Duodenal mucosa (tissue), 2 donors: ENCODE measurements around the gene MPG.

Source experiments
- H3K27ac ChIP-seq: one replicate; pipeline ENCODE4 v1.7.0; 2013; ENCODE audit warnings: low read depth, low read length
- H3K27me3 ChIP-seq, 2 donors: one replicate each; pipeline ENCODE4 v1.7.0; 2013; ENCODE audit warnings: low read length in 2 of 2, control low read depth in 1 of 2; ENCODE audit not compliant: insufficient read depth in 2 of 2, control insufficient read depth in 1 of 2
- H3K36me3 ChIP-seq, 2 donors: one replicate each; pipeline ENCODE4 v1.7.0; 2013; ENCODE audit warnings: low read length in 2 of 2, control low read depth in 1 of 2; ENCODE audit not compliant: insufficient read depth in 2 of 2, control insufficient read depth in 1 of 2
- H3K4me1 ChIP-seq, 2 donors: one replicate each; pipeline ENCODE4 v1.7.0; 2013; ENCODE audit warnings: low read length in 2 of 2, control low read depth in 1 of 2; ENCODE audit not compliant: insufficient read depth in 2 of 2, control insufficient read depth in 1 of 2
- H3K4me3 ChIP-seq, 2 donors: one replicate each; pipeline ENCODE4 v1.7.0; 2013; ENCODE audit warnings: low read length in 2 of 2, low read depth in 1 of 2
- H3K9ac ChIP-seq, 2 donors: one replicate each; pipeline ENCODE4 v1.7.0; 2013; ENCODE audit warnings: low read length in 2 of 2, low read depth in 1 of 2
- H3K9me3 ChIP-seq, 2 donors: one replicate each; pipeline ENCODE4 v1.7.0; 2013; ENCODE audit warnings: low read length in 2 of 2, control low read depth in 1 of 2; ENCODE audit not compliant: control insufficient read depth in 1 of 2

Gene MPG

DNA sequence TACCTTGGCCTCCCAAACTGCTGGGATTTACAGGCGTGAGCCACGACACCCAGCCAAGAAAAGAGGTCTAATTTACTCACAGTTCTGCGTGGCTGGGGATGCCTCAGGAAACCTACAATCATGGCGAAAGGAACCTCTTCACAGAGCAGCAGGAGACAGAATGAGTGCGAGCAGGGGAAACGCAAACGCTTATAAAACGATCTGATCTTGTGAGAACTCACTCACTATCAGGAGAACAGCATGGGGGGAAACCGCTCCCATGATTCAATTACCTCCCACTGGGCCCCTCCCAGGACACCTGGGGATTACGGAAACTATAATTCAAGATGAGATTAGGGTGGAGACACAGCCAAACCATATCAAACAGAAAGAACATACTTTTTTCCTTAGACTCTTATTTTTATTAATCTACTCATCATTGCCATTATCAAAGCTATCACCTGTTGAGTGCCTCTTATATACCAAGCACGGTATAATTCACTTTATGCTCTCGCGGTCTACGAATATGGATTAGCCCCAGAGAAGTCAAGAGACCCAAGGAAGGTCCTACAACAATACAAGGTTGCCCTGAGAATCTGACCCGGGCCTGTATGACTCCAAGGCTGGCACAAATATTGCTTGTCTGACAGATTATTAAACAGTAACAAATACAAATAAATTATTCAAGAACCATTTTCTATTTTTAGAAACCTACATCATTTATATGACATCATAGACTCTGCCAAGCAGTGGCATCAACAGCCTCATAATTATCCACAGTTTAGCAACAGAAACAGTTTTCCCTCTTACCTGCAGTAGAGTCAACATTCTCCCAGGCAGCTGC, 27.0 kb upstream of the MPG start:
- peaks cover 0 to 9% of the 10 kb centered on the region in 2 donors for H3K4me1 ChIP-seq
- no peak overlapping the region for H3K27ac ChIP-seq
- H3K9ac ChIP-seq, result no peak overlapping the region
- peaks cover 9 to 19% of the 10 kb centered on the region in 2 donors for H3K36me3 ChIP-seq
- no peaks in the 10 kb centered on the region for H3K27me3 ChIP-seq
- no peaks in the 10 kb centered on the region for H3K9me3 ChIP-seq
- no peak overlapping the region for H3K4me3 ChIP-seq

DNA sequence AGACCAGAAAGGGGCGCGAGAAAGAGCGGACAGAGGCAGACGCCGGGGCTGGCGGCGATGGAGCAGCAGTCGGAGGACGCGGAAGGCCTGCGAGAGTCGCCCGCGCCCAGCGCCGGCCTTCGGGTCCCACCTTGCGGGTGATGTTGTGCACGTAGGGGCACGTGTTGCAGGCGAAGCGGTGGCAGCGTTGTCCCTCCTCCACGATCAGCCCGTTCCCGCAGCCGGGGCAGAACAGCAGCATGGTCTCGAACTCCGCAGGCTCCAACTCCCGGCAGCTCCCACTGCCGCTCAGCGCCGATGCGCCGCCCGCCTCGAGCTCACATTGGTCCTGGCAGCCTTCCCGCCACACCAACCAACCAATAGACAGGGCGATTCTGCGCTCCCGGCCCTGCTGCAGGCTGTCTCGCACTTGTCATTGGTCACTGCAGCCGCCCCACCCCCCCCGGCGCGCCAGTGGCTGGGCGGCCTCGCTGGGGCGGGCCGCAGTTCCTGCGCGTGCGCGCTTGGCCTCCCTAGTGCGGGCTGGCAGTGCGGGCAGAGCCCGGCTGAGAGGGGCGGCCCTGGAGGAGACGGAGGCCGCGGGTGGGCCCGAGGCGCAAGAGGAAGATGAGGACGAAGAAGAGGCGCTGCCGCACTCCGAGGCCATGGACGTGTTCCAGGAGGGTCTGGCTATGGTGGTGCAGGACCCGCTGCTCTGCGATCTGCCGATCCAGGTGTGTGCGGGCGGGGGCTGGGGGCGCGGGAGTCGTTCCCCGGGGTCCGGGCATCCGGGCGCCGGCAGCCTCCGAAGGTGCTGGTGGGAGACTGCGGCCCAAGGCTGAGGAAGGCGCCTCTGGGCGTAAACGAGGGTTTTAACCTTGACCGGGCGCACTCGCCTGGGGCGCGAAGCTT, 24.4 kb upstream of the MPG start, which contains the start of the genes POLR3K and SNRNP25:
Gene POLR3K, minus strand, starts transcription at position 263 of the 891 bp plus-strand sequence. Its CDS starts 22 bp downstream, at position 241.
Gene SNRNP25, plus strand, starts transcription at position 483 of the 891 bp plus-strand sequence. Its CDS starts 189 bp downstream, at position 672.
- Histone ChIP-seq H3K9ac (peak within 1 kb of the TSS; percentile 67 to 74), H3K36me3 (peaks cover 18 to 28% of the 10 kb centered on the region in 2 donors), H3K27ac (peak within 1 kb of the TSS; percentile 65), H3K4me1 (peaks cover 0 to 9% of the 10 kb centered on the region in 2 donors), H3K9me3 (no peaks in the 10 kb centered on the region), H3K4me3 (peak within 1 kb of the TSS; percentile 87 to 88), H3K27me3 (no peaks in the 10 kb centered on the region)

DNA sequence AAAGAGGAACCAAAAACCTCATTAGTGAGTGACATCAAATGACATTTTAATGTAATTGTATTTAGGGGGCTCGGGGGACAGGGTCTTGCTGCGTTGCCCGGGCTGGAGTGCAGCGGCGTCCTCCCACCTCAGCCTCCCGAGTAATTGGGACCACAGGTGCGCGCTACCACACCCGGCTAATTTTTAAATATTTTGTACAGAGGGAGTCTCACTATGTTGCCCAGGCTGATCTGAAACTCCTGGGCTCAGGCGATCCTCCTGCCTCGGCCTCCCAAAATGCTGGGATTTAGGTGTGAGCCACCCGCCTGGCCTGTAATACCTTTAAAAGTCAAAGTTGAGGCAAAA, 23.8 kb upstream of the MPG start:
- no peaks in the 10 kb centered on the region for H3K9me3 ChIP-seq
- peak overlapping the region; percentile 38 to 74 for H3K9ac ChIP-seq
- H3K27ac ChIP-seq, result no peak overlapping the region
- H3K4me1 ChIP-seq, result peaks cover 0 to 9% of the 10 kb centered on the region in 2 donors
- H3K36me3 ChIP-seq, result peaks cover 18 to 32% of the 10 kb centered on the region in 2 donors
- H3K27me3 ChIP-seq, result no peaks in the 10 kb centered on the region
- peak overlapping the region; percentile 79 to 87 for H3K4me3 ChIP-seq

DNA sequence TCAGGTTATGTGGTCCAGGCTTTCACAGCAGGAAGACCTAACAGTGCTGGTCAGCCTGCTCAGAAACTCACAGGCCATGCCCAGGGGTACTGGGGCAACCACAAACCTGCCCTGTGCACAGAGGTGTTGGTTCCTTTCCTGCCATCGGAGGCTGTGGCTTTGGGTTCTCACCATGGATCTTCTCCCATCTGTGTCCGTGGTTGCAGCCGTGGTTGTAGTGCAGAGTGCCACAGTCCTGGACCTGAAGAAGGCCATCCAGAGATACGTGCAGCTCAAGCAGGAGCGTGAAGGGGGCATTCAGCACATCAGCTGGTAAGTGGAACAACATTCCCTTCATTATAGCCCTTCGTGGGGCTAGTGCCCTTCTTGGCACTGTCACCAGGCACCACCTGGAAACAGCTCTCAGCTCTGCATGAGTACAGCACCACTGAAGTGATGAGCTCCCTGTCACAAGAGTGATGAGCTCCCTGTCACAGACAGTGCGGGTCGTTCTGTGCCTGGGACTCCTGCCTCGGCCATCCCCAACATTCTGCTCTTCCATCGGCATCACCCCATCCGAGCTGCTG, 22.4 kb upstream of the MPG start:
- Histone ChIP-seq H3K27me3 (no peaks in the 10 kb centered on the region), H3K27ac (no peak overlapping the region), H3K9ac (no peak overlapping the region), H3K4me3 (no peak overlapping the region), H3K9me3 (no peaks in the 10 kb centered on the region), H3K36me3 (peaks cover 18 to 32% of the 10 kb centered on the region in 2 donors), H3K4me1 (peaks cover 0 to 9% of the 10 kb centered on the region in 2 donors)

DNA sequence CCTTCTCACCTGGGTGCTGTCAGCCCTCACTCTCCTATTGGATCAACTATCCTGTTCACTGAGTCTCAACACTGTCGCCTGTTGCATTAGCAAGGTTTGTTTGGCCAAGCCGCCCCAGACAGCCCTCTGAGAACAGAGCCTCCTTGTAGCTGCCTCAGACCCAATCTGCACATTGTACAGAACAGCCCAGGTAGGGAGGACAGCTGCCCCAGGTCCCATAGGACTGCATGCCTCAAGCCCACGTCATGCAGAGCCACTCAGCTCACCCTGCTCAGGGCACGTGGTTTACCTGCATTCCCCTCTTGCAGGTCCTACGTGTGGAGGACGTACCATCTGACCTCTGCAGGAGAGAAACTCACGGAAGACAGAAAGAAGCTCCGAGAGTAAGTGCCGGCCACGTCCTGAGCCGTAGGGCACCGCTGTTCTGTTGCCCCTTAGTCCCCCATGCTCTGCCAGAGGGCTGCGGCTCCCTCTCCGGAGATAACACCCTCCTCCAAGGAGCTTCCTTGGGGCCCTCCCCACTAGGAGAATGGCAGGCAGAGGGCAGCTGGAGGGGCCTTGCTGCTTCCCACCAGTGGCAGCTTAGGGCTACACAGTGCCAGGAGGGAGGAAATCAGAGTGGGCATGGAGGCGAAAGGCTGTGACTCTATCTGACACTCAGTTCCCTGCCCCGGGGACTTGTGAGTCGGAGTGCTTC, 21.6 kb upstream of the MPG start:
- Histone ChIP-seq H3K4me3 (no peak overlapping the region), H3K36me3 (peaks cover 18 to 32% of the 10 kb centered on the region in 2 donors)

DNA sequence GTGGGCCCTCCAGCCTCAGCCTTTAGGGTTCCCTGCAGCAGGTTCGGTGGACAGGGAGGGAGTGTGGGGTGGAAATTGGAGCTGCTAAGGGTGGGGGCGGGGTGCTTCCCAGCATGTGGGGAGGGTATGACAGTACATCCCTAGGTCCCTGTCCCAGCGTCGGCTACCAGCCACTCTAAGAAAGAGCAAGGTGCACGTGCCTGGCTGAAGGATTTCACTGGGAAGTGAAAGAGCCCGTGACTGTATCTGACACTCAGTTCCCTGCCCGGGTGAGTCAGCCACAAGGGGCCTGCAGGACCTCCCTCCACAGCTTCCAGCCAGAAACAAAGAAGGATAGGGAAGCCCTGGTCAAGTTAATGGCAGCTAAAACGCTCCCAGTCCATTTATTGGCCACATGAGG, 20.3 kb upstream of the MPG start:
- Histone ChIP-seq H3K27ac (no peak overlapping the region), H3K36me3 (peaks cover 18 to 32% of the 10 kb centered on the region in 2 donors), H3K4me3 (no peak overlapping the region), H3K4me1 (peaks cover 0 to 6% of the 10 kb centered on the region in 2 donors), H3K27me3 (no peaks in the 10 kb centered on the region), H3K9ac (no peak overlapping the region), H3K9me3 (no peaks in the 10 kb centered on the region)

More for the DNA sequence above, 21.6 kb upstream of the MPG start:
- peaks cover 0 to 8% of the 10 kb centered on the region in 2 donors for H3K4me1 ChIP-seq
- H3K27me3 ChIP-seq, result no peaks in the 10 kb centered on the region
- no peaks in the 10 kb centered on the region for H3K9me3 ChIP-seq
- no peak overlapping the region for H3K27ac ChIP-seq
- H3K9ac ChIP-seq, result no peak overlapping the region

DNA sequence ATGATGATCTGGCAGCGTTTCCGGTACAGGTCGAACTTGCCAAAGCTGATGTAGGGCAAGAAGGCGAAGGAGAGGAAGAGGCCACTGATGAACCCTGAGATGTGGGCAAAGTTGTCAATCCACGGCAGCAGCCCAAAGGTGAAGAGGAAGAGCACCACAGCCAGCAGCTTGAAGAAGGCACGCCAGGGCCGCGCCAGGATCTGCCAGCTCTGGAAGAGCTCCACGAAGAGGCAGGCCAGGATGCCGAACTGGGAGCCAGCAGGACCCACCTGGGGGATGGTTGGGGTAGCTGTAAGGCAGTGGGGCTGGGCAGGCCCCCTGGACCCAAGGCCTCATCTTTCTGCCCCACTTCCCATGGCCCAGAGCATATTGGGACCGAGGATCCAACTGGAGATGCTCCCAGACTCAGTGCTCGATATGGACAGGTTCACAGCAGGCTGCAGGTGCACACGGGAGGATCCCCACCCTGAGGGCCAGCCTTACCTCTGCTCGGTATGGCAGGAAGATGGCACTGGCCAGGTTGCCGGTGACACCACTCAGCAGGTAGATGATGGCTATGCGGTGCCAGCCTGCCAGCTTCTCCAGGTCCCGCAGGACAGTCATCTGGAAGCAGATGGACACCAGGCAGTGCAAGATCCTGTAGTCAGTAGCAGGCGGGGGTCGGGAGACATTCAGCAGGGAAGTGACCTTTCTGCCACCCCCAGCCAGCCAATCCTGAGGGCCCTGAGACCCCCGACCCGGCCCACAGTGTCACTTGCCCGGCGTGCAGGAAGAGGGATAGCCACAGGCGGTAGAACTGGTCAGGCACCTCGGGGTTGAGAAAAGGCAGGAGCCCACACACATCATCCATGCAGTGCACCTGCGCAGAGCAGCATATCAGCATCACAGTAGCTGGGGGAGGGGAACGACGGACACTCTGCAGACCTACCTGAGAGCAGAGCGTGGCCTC, 19.3 kb upstream of the MPG start:
- H3K36me3 ChIP-seq, result peaks cover 18 to 32% of the 10 kb centered on the region in 2 donors
- H3K27me3 ChIP-seq, result no peaks in the 10 kb centered on the region
- no peak overlapping the region for H3K9ac ChIP-seq
- peaks cover 0 to 6% of the 10 kb centered on the region in 2 donors for H3K4me1 ChIP-seq
- H3K9me3 ChIP-seq, result no peaks in the 10 kb centered on the region
- no peak overlapping the region for H3K4me3 ChIP-seq
- H3K27ac ChIP-seq, result no peak overlapping the region

DNA sequence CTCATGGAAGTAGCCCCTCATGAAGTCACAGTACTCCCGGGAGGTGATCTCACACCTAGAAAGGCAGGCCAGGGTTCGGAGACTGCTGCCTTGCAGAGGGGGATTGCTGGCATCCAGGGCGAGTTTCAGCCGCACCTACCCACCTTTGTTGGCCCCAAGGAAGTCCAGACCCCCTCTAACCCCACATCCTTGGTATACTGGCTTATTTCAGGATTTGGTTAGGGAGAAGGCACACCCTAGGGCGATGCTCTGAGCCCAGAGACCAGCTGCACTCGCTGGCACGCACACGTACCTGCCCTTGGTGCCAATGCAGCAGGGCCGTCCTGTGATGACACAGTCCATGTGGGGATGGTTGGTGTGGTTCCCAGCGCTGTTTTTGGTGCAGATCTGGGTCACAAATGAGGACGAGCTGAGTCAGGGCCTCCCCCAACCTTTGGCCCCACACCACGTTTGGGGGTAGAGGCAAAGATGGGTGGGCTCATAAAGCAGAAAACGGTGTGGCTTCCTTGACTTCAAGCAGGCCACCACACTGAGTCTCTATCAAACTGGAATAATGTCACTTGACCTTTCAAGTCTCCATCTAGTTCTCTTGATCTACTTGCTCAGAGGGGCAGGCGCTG, 18.5 kb upstream of the MPG start:
- no peaks in the 10 kb centered on the region for H3K27me3 ChIP-seq
- no peak overlapping the region for H3K9ac ChIP-seq
- peaks cover 18 to 38% of the 10 kb centered on the region in 2 donors for H3K36me3 ChIP-seq
- H3K4me1 ChIP-seq, result no peaks in the 10 kb centered on the region
- H3K9me3 ChIP-seq, result no peaks in the 10 kb centered on the region
- no peak overlapping the region for H3K27ac ChIP-seq
- H3K4me3 ChIP-seq, result no peak overlapping the region
